Right cardiac atrium (tissue), 5 donors: ENCODE results near the gene ZNF132. TPM values are rescaled to one million over a fixed set of nuclear protein-coding genes. Genes with fewer than 3 reads are reported as not detected.
A peak's percentile ranks its signal among the peaks of the same experiment; 100 is the strongest.
"Not testable (repeated sequence)": the region's sequence is repeated elsewhere in the genome, so short reads cannot be mapped to it uniquely, and the experiment has no call there.

ENCODE experiments used
- ATAC-seq, 2 donors: fragments of 200-7000 bp; cut with Tn5 transposase; one replicate each; pipeline versions ENCODE4 v1.8.0 to v1.9.1; 2020; ENCODE audit warnings: moderate library complexity in 2 of 2, mild to moderate bottlenecking in 1 of 2
- DNase-seq, 3 donors: peaks; one replicate each; pipeline ENCODE4 v3.0.0-alpha.2; 2020
- H3K27ac ChIP-seq: one replicate; pipeline ENCODE4 v1.5.1; 2013; ENCODE audit warnings: mild to moderate bottlenecking, low read length, control low read depth, moderate library complexity
- H3K27me3 ChIP-seq: one replicate; pipeline ENCODE4 v1.6.1; 2013; ENCODE audit not compliant: control insufficient read depth, insufficient read depth
- H3K4me1 ChIP-seq: one replicate; pipeline ENCODE4 v1.6.1; 2013; ENCODE audit warnings: low read length; ENCODE audit not compliant: control insufficient read depth, insufficient read depth
- H3K4me3 ChIP-seq: one replicate; pipeline ENCODE4 v1.5.1; 2013; ENCODE audit warnings: low read length, control low read depth
- H3K9me3 ChIP-seq: one replicate; pipeline ENCODE4 v1.6.1; 2013; ENCODE audit warnings: low read length; ENCODE audit not compliant: control insufficient read depth
- WGBS: extraction: QIAGEN DNeasy Blood & Tissue Kit; methylation state at CpG from one replicate; pipeline ENCODE4 v1.1.7; 2013; 5-methylcytosine and 5-hydroxymethylcytosine counted together
- intact Hi-C, 4 donors: fragments of 100-400 bp; cut with DNase I; formaldehyde crosslinking; loops; one replicate each; pipeline versions ENCODE4 v1.11.0 to v1.14.0; 2022 to 2023
- polyA plus RNA-seq: library from polyadenylated mRNA; stranded (reverse); fragments of 200-250 nt; gene quantifications from one replicate; pipeline ENCODE4 v1.2.3, GENCODE V29; 2013
- total RNA-seq, 4 donors: library from RNA; stranded (reverse); fragmentation: NEBNext Ultra II Directional; extraction: Animal tissue kit (Norgen Biotek cat#: 25700); gene quantifications; one replicate each; pipeline ENCODE4 v1.2.1, GENCODE V29; 2021
- donor health status: healthy with polysubstance abuse.
- donor health status: DM: no; HTN: yes; CAD: no.
- donor health status: DM: no; HTN: no; CAD: no.
- donor health status: DM: no; HTN: yes; CAD: no; lungs with severe emphysema.
- donor health status: DM: yes; HTN: yes; CAD: no.

Gene ZNF132
- total and polyA plus RNA-seq, 5 donors, result 2.4 to 7.5 (median 6.6) TPM

- no peaks in the 10 kb centered on the region for H3K9me3 ChIP-seq
- no peaks in the 10 kb centered on the region for H3K27me3 ChIP-seq
- peak overlapping the region; percentile 68 for H3K4me3 ChIP-seq
- intact Hi-C loops, result no loop called here
- no peak for DNase-seq
- H3K27ac ChIP-seq, result peak overlapping the region; percentile 76
- peaks cover 14% of the 10 kb centered on the region for H3K4me1 ChIP-seq
- ATAC-seq, result no peak
- 66% methylated on average over 10 of the region's 10 CpGs for WGBS
These were observed 32.9 kb downstream of the ZNF132 start for GRCh38 chr19:58406818-58407657.

GRCh38 chr19:58403920-58404478, 36.0 kb downstream of the ZNF132 start:
- H3K9me3 ChIP-seq, H3K4me3 ChIP-seq, H3K27ac ChIP-seq, DNase-seq, ATAC-seq, H3K4me1 ChIP-seq, H3K27me3 ChIP-seq, intact Hi-C loops: not testable (repeated sequence)
- WGBS, result 71% methylated on average over 5 of the region's 5 CpGs

- no peak overlapping the region for H3K27ac ChIP-seq
- H3K4me3 ChIP-seq, result peak overlapping the region; percentile 50
- H3K9me3 ChIP-seq, result no peaks in the 10 kb centered on the region
- no peak for DNase-seq
- WGBS, result 36% methylated on average over 23 of the region's 23 CpGs
- intact Hi-C loops, result no loop called here
- no peak for ATAC-seq
- H3K27me3 ChIP-seq, result no peaks in the 10 kb centered on the region
- no peaks in the 10 kb centered on the region for H3K4me1 ChIP-seq
These were observed 38.0 kb downstream of the ZNF132 start for GRCh38 chr19:58401840-58402421.

- Histone ChIP-seq H3K4me3 (peak overlapping the region; percentile 50), H3K27me3 (no peaks in the 10 kb centered on the region), H3K4me1 (no peaks in the 10 kb centered on the region), H3K9me3 (no peaks in the 10 kb centered on the region), H3K27ac (no peak overlapping the region)
- intact Hi-C loops, result no loop called here
- WGBS, result 2% methylated on average over 80 of the region's 80 CpGs
- peak; percentile 100 for DNase-seq
- peak; percentile 99 for ATAC-seq
These were observed 38.8 kb downstream of the ZNF132 start for GRCh38 chr19:58400916-58401839.

- no peak overlapping the region for H3K27ac ChIP-seq
- no peaks in the 10 kb centered on the region for H3K9me3 ChIP-seq
These were observed 39.5 kb downstream of the ZNF132 start for GRCh38 chr19:58400316-58400915.

GRCh38 chr19:58399903-58400302, 40.0 kb downstream of the ZNF132 start:
- Histone ChIP-seq H3K9me3 (no peaks in the 10 kb centered on the region), H3K27me3 (no peaks in the 10 kb centered on the region), H3K4me3 (no peak overlapping the region), H3K27ac (no peak overlapping the region), H3K4me1 (no peaks in the 10 kb centered on the region)
- ATAC-seq (no peak), DNase-seq (no peak)
- 99% methylated on average over 3 of the region's 3 CpGs for WGBS
- intact Hi-C loops, result no loop called here

More at GRCh38 chr19:58400316-58400915, 39.5 kb downstream of the ZNF132 start:
- DNase-seq (peak in 1 of 3 donors; percentile 69), ATAC-seq (no peak)
- peak overlapping the region; percentile 42 for H3K4me3 ChIP-seq
- no peaks in the 10 kb centered on the region for H3K4me1 ChIP-seq
- no peaks in the 10 kb centered on the region for H3K27me3 ChIP-seq
- WGBS, result 57% methylated on average over 18 of the region's 18 CpGs
- intact Hi-C loops, result no loop called here

GRCh38 chr19:58398545-58398944, 41.4 kb downstream of the ZNF132 start:
- no peak for DNase-seq
- ATAC-seq, result no peak
- 91% methylated on average over 6 of the region's 6 CpGs for WGBS
- Histone ChIP-seq H3K4me3 (no peak overlapping the region), H3K27me3 (no peaks in the 10 kb centered on the region), H3K4me1 (no peaks in the 10 kb centered on the region), H3K27ac (no peak overlapping the region), H3K9me3 (no peaks in the 10 kb centered on the region)
- intact Hi-C loops, result no loop called here

- H3K4me1 ChIP-seq, result no peaks in the 10 kb centered on the region
- no peaks in the 10 kb centered on the region for H3K9me3 ChIP-seq
- DNase-seq (no peak), ATAC-seq (no peak)
- no peak overlapping the region for H3K27ac ChIP-seq
- intact Hi-C loops, result no loop called here
- WGBS, result 82% methylated on average over 4 of the region's 4 CpGs
- H3K4me3 ChIP-seq, result no peak overlapping the region
- H3K27me3 ChIP-seq, result no peaks in the 10 kb centered on the region
These were observed 41.9 kb downstream of the ZNF132 start for GRCh38 chr19:58398087-58398486.

GRCh38 chr19:58397533-58398037, 42.4 kb downstream of the ZNF132 start:
- DNase-seq (no peak), ATAC-seq (no peak)
- Histone ChIP-seq H3K9me3 (no peaks in the 10 kb centered on the region), H3K4me3 (no peak overlapping the region), H3K27ac (no peak overlapping the region), H3K4me1 (no peaks in the 10 kb centered on the region), H3K27me3 (no peaks in the 10 kb centered on the region)
- 56% methylated on average over 7 of the region's 7 CpGs for WGBS
- intact Hi-C loops, result no loop called here
